NCI-H2029 treated with DMSO at 0.1 percent for 48 hours (cell line): Measurements from ENCODE around the gene PTPRM.
"Not testable (repeated sequence)": the region's sequence is repeated elsewhere in the genome, so short reads cannot be mapped to it uniquely, and the experiment has no call there.

Experiments
- DNase-seq: peaks from one replicate; lab custom pipeline; 2025; lab: John Stamatoyannopoulos, UW

PTPRM gene

DNA sequence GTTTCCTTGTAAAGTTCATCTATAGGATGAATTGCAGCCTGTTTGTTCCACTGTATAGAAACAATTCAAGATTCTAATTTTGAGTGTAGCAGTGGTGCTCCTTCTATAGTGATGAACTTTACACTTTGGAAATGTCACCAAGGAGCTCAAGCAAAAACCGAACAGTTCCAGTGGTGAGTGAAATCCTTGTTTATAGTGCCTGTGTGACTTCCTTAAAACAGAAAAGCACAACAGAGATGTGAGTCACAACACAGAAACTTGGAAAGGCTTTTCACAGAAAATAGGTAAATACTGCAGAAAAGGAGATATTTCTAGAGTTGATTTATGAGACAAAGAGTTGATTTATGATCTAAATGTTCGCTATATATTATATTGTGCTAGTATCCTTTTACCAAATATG, 482.0 kb downstream of the PTPRM start:
- DNase-seq: no peak

DNA sequence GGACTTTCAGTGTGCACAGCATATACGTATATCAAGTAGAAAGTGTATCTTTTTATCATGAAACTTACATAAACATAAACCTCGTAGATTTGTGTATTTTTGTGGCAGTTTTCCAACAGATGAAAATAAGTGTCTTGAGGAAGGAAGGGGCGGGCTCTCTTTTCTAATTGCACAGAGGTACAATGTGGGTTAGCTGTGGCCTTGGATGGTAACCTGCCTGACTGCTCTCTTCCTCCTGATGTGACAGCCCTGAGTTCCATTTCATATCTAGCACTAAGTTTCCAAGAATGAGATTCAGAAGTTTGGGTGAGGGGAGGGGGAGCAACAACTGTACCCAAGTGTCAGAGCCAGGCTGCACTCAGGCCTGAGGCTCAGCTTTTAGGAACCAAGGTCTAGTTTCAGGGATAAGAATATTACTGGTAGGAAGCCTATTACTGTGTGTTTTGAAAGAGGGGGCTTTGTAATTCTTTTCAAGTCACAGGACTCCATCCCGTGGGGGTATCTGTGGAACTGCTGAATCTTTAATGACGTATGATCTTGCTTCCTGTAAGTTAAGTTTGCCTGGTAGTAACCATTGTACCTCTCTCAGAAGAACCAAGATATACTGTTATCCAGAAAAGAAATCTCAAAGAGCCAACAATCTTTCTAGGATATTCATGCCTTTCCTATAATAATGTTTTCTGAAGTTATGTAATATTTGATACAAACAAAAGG, 483.7 kb downstream of the PTPRM start:
- DNase-seq: no peak

DNA sequence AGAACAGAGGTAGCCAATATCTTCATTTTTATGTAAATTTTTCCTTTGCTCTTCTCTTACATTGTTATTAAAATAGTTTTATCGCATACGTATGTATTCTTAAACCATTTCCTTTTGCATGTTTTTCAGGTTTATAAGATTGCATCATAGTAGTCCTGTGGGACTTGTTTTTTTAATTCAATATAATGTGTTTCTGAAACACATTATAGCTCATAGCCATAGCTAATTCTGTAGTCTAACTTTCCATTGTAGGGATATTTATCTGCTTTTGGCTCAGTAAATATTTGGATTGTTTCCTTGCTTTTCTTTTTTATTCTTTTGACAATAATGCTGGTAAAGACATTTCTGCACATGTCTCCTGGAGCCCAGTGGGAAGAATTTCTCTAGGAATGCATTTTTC, 484.3 kb downstream of the PTPRM start:
- DNase-seq: no peak

DNA sequence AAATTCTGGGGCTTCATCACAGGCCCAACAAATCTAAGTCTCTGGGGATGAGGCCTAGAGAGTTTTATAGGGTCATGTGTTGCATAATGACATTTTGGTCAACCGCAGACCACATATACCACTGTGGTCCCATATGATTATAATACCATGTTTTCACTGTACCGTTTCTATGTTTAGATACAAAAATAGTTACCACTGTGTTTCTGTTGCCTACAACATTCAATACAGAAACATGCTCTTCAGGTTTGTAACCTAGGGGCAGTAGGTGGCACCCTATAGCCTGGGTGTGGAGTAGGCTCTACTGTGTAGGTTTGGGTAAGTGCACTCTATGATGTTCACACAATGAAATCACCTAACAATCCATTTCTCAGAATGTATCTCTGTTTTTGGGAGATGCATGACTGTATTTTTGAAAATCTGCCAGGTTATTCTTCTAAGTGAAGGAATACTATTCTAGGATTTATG, 485.2 kb downstream of the PTPRM start:
- no peak for DNase-seq

DNA sequence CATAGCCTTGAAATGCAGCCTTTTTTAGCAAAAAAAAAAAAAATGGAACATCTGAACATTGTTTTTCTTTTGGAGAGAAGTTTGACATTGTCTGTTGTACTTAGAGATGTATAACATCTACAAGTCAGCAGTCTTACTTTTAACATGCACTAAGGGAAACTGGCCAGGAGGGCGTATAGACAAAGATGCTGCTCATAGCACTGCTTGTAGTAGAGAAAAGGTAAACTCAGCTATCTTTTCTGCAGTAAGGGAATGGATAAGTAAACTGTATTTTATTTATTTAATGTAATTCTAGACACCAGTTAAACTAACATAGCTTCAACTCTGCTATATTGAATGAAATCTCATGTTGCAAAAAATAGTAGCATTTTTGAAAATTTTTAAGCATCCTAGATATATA, 489.6 kb downstream of the PTPRM start:
- no peak for DNase-seq

DNA sequence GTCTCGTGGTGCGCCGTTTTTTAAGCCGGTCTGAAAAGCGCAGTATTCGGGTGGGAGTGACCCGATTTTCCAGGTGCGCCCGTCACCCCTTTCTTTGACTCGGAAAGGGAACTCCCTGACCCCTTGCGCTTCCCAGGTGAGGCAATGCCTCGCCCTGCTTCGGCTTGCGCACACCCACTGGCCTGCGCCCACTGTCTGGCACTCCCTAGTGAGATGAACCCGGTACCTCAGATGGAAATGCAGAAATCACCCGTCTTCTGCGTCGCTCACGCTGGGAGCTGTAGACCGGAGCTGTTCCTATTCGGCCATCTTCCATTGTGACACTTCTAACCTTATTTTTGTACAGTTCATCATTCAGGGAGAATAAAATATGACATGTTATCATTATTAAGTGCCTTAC, 496.0 kb downstream of the PTPRM start:
- DNase-seq: not testable (repeated sequence)

DNA sequence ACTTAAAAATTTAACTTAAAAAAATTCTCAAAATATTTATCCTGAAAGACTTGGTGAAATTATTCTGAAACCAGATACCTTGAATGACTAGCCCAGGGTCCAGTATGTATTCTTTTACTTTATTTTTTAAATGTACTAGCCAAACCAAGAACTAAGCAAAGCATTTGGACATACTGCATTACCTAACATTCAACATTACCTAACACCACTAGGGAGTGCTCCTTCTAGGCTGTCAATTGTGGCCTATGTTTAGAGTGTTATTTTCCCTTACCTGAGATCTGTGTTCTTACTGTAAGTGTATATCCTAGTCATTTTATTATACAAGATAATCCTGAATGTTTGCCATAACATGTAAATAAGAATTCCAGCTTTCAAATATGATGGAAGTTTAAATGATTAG, 496.6 kb downstream of the PTPRM start:
- DNase-seq: no peak

DNA sequence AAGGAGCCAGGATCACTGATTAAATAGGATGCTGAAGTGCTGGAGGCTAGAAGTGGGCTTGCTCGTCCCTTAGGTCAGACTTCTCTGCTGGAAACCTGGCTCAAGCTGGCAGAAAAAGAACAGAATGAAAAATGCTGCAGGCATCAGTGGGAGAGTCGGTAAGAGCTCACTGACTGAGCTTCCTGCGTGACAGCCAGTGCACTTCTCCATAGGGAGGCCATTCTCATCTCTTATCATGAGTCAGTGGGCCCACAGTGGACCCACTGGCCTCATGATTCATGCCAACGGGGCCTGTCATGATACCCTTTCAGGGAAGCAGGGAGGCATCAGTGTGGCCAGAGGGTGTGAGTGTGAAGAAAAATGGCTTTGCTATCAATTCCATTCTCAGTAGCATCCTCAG, 498.2 kb downstream of the PTPRM start:
- DNase-seq: no peak

DNA sequence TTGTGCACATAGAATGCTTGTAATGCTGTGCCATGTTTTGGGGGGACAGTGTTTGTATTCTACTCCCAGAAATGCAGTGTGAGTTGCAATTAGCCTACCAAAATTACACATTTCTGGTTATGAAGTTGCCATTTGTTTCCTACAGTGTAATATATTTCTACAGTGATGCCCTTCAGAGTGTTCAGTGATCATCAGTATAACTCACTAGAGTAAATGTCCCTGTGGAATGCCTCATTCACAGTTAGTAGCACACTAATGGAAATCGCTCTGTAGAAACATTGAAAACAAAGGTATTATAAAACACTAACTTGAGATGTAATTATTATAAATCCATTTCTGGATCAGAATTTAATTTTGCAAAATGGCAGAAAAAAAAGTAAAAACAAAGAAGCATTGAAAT, 498.7 kb downstream of the PTPRM start:
- no peak for DNase-seq

DNA sequence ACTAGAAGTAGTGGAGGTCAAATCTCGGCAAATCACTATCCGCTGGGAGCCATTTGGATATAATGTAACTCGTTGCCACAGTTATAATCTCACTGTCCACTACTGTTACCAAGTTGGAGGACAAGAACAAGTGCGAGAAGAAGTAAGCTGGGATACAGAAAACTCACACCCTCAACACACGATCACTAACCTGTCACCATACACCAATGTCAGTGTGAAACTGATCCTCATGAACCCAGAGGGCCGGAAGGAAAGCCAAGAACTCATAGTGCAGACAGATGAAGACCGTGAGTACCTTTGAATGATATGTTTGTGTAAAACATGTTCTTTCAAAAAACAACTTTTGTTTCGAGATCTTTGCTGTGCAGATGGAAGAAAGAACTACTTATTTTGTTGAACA, 502.6 kb downstream of the PTPRM start:
- no peak for DNase-seq

DNA sequence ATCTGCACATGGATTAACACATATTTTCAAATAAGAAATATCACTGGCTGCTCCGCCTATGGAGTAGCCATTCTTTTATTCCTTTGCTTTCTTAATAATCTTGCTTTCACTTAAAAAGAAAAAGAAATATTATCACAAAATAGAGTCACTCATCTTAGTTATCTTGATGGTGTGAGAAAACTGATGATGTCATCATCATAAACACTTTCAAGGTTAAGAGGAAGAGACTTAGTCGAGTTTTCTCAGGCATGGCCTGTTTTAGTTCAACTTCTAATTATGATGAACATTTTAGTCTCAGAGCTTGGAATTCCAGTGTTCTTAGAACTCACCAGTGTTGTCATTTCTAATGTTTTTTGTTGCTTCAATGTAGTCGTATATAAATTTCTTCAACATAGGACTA, 506.1 kb downstream of the PTPRM start:
- no peak for DNase-seq

DNA sequence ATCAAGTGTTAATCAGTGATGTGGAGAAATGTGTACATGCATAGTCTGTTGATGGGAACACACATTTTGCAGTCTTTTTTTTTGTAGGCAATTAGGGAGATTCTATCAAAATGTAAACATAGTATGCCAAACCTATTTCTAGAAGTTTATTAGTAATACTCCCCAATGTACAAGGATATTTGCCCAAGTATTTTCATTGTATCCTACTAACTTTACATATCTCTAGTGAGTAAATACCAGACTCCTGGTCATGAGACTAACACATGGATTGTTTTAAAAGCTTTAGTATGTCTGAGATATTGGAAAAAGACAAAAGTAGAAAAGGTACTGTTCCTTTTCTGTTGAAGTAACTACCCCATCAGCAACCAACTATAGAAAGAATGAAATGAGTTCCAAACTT, 513.0 kb downstream of the PTPRM start:
- no peak for DNase-seq

DNA sequence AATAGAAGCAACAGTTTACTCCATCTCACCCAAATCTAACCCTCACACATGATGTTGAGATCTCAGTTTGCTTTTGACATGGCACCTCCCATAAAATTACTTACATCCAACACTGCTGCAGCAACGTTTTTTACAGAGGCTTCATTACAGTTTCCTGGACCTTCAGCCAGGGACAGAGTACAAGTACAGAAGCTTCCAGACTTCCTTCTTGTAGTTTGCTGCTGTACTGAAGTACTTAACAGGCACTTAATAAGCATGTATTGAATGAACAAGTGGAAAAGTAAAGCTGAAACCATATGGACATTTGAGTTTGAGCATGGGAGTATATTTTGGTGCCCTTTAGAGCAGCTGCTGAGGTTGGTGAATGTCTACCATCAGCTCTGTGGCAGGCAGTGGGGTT, 514.2 kb downstream of the PTPRM start:
- DNase-seq: no peak

DNA sequence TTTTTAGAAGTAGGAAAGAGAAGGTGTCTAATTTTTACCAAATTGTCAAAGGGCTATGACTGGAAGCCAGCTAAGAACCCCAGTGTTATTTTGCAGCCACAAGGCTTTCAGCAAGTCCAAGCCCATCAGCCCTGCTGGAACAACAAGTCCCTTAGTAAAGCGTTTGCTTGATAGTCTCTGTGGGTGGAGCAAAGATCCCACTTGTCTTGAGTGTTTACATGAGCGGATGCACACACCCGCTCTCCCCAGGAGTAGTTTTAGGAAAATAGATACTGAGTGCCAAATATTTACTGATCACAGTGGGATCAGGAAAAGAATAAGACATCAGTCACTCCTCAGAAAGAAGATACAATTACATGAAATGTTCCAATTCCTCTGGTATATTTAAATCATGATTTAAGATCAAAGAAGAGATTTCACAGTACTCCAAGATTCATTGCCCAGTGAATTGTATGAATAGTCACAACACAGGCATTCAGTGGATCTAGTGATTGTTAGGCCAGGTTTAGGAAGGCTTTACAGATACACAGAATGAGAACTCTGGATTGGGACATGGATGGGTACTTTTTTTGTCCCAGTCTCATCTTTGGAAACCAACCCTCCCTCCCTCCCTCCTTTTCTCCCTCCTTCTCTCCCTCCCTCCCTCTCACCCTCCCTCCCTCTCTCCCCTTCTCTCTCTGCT, 514.9 kb downstream of the PTPRM start:
- DNase-seq: peak; percentile 60

DNA sequence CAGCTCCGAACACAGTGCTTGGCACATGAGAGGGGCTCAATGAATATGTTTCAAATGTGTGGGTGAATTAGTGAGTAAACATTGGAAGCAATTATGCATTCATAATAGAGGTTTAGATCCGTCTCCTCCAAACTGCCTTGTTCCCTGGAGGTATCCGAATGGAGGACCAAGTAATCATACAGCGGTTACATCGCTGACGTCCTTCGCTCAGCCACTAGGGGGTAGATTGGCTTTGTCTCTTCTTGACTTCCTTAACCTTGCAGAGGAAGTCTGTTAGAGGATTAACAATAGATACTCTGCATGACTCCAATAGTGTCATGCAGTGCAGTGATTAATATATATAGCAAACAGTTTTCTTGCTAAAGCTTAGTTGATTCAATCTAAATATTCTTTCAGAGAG, 517.0 kb downstream of the PTPRM start:
- DNase-seq: no peak

DNA sequence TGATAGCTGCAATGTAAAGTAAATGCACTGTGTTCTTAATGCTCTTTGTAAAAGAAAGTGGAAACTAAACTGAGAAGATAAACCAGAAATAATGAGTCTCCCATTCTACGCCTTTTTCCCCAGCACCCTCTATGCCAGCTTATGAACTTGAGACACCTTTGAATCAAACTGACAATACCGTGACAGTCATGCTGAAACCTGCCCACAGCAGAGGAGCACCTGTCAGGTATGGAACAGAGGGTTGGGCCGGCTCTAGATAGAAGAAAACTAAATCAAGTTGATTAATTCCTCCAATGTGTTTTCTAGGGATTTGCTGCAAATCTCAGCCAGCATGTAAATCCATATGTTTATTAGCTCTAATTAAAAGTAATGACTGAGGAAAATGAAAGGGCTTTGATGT, 521.5 kb downstream of the PTPRM start:
- DNase-seq: no peak

DNA sequence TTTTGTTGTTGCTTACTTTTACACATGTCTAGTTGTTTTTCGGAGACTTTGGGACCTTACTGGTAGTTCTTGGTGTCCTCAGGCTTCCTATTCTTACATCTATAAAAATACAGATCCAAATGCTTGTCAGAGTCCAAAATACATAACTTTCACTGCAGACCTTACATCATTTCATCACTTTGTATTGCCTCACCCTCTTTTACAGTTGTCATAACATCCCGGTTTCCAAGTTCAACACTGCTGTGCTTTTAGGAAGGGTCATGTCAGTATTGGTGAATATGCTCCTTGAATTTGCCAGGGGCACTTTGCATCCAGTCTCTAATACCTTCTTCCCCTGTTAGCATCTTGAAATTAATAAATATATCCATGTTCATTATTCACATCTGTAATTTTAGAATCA, 523.9 kb downstream of the PTPRM start:
- DNase-seq: no peak

DNA sequence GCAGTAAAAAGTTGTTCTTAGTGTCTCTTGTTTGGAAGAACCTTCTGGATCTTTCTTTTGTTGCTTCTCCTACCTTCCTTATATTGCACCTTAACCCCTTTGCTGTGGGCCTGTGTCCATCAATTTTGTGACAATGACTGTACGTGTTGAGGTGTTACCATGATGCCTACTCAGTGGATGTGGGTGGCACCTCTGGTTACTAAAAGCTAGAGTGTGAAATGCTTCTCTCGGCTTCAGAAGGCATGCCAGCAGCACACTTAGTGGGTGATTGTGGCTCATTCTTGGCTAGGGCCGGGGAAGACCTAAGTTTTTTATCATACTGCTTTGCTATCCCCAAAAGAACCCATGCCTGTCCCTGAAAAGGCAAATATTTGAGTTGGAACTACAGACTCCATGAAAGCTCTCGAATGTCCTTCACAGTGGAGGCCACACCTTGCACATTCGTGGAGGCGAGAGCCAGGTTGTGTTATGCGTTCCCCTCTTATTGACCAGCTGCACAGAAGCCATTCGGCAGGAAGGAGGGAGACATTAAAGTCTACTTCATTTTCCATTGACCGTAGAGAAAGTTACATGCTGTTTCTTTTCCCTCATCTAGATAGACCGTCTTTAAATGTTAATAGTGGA, 528.9 kb downstream of the PTPRM start:
- DNase-seq: no peak

DNA sequence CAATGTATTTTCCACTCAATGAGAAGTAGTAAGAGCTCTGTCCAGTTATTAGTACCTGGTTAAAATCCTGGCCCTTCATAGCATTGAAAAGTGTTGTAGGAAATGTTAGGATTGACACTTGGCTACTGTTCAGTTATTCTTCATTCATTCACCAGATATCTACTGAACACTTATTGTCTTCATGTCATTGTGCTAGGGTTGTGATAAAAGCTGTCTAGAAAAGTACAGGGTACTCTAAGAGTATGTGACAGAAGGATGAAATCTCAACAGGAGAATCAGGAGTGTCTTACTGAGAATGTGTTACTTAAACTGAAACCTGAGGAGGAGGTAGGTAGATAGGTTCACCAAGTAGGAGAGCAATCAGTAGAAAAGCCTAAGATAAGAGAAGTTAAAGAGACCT, 530.3 kb downstream of the PTPRM start:
- DNase-seq: no peak

DNA sequence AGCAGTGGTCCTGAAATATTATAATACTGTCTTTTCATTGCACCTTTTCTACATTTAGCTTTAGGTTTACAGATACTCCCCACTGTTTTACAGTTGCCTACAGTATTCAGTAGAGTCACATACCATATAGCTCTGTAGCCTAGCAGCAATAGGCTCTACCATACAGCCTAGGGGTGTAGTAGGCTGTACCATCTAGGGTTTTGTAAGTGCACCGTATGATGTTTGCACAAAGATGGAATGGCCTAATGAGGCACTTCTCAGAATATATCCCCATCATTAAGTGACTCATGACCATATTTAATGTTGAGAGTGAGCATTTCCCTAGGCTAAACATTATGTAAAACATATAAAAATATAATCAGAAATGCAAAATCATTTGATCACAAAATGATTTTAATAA, 530.8 kb downstream of the PTPRM start:
- no peak for DNase-seq

DNA sequence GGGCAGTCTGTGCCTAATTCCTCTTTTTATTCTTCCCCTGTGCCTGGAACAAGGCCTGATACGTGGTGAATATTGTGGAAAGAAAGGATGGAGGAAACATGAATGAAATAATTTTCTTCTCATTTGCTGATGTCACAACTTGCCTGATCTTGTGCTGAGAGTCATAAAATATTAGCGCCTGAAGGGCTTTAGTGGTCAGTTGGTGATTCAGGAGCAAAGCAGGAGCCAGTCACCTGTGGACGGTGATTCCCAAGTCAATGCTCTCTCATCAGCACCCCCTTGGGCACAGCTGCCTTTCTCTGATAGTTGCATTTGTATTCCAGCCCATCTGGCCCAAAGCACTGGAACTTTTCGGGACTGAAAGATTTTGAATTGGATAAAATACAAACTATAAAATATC, 539.5 kb downstream of the PTPRM start:
- DNase-seq: no peak

DNA sequence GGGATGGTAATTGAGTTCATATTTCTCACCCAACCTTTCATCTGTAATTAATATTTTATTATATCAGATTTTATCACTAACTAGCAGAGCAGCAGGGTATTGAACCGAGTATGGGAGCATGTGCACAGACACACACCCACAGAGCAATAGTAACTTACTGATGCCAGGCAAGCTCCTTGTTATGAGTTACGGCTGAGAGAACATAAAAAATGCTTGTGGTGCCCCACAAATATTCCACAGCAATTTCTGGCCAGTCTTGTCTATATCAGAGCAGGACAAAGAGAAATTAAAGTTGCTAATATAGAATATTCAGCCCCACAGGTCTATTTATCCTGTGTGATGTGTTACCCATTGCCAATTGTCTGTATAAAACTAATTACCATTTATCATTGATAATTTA, 540.3 kb downstream of the PTPRM start:
- DNase-seq: no peak

DNA sequence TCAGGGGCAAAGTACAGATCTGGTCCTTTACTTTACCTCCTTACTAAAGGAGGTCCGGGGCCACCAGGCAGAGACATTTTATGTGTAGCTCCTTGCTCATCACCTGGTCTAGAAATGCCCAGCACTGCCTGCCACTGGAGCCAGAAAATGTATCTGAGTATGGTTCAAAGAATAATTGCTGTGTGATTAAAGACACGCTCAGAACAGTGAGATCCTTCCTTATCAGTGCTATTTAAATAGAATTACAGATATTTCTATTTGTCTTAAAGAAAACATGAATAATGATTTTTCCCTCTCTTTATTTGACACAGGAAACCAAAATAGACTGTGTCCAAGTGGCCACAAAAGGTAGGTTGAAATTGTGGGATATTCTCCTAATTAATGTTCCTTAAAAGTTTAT, 547.4 kb downstream of the PTPRM start:
- DNase-seq: no peak
